ENCODE data around the gene CLSTN2.

Gene CLSTN2

DNA sequence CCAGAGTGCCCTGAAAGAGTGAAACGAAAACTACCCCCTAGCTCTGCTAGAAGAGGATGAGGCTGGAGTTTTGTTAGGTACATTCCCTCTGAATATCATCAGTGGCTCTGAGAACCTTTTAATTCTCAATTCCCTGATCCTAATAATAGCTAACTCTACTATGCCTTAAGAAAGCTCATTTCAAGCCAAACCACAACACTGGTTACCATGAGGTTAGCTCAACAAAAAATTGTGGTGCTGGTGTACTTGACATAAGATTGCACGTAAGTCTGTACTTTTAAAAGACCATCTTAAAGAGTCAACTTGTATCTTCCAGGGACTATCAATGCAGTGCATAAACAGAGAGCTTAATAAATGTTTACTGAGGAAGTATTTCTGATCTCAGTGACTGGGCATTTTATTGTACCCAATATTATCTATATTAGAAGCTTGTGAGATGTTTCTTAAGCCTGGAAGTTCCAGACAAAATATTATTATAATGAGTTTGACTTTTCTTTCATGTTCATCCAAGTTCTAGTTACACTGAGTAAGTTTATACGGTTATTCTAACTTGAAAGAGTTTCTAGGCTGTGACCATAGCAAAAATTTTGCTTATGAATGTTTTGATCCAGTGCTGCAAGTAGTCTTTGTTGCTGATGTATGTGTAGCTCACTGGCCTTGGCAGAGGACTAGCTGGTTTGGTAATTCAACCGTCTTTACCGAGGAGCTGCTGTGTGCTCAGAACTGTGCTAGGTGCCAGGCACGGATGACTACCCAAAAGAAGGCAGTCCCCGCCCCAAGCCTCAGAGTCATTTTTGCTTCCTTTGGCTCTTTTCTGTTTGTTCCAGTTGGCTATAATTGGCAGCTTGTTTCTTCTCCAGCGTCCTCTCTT is 408.5 kb downstream of the CLSTN2 start:
- no peak for DNase-seq (ENCODE audit: low spot score)

DNA sequence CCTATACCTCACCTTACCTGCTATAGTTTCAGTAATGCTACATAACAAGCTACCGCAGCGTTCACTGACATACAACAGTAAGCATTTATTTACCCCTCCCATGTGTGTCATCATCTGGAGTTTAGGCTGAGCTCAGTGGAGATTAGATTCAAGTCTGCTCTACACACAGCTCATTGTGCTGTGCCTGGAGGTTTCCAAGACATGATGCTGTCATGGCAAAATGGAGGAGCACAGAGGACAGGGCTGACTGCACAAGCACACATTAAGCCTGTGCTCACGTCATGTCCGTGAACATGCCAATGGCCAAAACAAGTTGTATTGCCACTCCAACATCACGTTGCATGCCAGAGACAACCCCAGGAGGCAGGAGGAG is 409.1 kb downstream of the CLSTN2 start:
- DNase-seq (ENCODE audit: low spot score), result no peak

DNA sequence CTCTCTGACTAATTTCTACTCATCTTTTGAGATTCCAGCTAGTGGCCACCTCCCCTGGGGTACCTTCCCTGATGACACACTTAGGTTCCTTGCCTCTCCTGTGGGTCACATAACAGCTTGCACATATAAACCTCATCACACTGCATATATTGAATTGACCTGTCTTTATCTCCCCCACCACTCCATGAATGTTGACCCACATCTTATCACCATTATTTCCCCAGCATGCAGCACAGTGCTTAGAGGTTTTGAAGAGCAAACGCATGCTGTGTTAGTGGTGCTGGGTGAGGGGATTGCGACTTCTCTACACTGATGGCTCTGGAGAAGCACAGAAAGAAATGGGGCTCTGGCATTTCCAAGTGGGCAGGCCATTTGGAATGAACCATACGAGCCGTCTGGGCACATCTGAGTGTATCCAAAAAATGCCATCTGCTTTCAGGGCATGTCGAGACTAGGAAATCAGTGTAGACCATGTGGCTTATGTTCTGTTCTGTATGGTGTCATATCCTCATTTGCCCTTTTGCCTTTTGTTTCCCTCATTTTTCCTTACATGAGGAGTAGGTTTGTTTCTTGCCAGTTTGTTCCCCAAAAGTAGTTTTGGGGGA is 409.7 kb downstream of the CLSTN2 start:
- no peak for DNase-seq (ENCODE audit: low spot score)

DNA sequence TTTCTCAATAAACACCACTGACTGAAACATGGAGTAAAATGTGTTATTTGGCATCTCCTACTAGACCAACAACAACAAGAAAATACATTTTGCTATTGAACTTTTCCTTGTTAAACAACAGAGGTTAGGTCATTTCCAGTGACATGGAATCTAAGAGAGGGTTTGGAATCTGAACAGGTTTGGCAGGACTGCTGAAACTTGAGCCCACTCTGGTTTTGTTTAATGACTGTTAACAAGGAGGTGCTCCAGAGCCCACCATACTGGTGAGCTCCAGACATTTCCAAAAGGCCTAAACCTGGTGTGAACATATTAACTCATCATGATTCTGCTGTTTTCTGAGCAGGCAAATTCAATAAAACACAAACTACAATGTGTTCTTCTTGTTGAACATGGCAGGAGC is 412.2 kb downstream of the CLSTN2 start:
- no peak for DNase-seq (ENCODE audit: low spot score)

DNA sequence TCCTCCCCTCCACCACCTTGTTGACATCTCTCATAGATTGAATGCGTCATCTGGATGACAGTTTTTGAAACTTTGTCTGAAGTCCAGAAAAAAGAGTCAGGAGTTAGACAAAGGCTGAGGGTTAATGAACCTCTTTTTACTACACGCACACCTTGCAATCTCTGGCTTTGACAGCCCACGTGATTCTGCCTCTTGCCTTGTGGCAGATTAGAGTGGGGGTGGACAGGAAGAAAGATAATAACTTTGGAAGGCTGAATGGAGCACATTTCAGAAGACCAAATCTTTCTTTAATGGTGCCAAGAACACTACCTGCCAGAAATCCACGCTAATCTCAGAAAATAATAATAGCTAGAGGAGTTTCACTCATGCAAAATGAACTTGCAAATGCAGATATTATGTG is 415.0 kb downstream of the CLSTN2 start:
- DNase-seq (ENCODE audit: low spot score), result no peak

DNA sequence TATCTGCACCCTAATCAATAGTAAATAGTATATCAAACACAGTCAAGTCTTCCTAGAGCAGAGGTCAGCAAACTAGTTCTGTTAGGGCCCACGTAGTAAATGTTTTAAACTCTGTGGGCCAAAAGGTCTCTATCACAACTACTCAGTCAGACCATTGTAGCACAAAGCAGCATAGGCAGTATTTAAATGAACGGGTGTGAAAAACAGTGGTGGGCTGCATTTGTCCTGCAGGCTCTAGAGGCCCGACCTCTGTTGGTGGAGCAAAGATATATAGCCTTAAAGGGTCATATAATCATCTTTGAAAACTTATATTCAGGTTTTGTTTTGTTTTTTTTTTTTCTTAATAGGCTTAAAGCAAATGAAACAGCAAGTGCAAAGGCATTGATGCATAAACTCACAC is 416.5 kb downstream of the CLSTN2 start:
- DNase-seq (ENCODE audit: low spot score), result no peak

DNA sequence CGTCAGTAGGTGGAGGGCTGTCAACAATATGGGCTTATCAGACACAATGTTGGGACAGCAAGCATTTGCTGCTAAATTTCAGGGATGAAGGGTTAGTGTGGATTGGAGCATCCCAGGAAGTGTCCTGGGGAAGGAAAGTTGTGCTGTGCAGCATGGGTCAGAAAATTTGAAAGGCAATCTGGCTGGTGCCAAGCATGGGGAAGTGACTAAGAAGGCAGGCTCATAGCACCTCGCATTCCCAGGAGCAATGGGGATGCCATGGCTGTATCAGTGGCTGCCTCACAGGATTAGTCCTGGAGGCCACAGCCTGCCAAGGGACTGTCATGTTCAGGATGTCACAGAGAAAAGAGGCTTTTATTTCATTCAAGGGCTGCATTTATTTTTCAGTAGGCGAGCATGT is 420.5 kb downstream of the CLSTN2 start:
- no peak for DNase-seq (ENCODE audit: low spot score)

DNA sequence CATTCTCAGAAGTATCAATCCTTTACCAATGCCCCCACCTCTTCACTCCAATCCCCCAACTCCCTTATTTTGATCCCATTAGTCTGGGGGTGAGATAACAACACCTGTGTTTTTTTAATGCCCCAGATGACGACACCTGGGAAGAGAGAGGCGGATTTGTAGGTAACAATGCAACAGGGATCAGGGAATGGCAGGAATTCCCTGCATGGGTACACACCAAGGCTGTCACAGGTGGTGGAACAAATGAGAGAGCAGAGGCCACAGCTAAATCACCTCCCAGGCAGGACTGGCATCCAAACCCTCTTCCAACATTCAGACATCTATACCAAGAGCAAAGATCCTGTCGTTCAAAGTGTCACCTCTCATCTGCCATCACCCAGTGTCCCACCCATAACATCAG is 423.7 kb downstream of the CLSTN2 start:
- no peak for DNase-seq (ENCODE audit: low spot score)

DNA sequence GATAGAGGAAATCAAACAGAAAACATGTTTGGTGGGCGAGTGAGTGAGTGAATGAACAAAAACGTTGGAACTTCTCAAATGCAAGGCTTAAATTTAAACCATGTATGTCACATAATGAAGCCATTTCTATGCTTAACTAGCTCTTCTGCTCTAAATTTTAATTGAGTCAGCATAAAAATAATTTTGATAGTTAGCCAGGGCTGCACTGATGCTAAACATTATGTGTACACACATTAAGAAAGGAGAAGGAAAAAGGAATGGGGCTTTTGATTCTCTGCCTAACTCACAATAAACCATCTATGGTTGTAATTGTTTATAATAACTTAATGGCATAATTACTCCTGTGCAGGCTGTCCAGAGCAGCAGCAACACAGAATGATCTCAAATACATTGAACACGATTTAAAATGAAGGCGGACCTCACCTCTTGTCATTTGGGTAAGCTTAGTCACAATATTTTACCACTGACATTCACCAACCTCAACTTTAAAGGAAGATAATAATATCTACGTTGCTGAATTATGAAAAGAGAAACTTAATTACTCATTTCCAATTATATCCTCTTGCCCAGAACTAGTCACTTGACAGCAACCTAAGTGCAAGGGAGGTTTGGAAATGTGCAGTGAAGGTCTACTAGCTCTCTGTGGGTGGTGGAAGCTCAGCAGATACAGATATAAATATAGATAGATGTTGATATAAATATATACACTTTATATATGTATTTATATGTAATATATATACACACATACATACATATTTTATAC is 424.4 kb downstream of the CLSTN2 start:
- DNase-seq (ENCODE audit: low spot score), result no peak

DNA sequence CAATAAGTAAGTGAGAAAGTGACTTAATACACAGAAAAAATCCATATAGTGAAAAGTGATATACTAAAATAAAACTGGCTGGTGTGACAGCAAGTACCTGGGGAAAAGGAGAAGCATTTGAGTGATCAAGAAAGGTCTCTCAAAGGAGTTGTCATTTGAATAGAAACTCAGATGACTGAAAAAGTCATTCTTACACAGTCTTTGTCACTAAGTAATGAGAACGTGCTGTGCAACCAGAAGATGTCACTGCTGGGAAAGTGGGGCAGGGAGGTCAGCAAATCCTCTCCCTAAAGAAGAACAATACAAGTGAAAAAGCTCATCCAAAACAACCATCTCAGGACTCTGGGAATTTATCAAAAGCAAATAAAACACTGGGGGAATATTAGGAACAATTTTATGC is 425.3 kb downstream of the CLSTN2 start:
- no peak for DNase-seq (ENCODE audit: low spot score)

DNA sequence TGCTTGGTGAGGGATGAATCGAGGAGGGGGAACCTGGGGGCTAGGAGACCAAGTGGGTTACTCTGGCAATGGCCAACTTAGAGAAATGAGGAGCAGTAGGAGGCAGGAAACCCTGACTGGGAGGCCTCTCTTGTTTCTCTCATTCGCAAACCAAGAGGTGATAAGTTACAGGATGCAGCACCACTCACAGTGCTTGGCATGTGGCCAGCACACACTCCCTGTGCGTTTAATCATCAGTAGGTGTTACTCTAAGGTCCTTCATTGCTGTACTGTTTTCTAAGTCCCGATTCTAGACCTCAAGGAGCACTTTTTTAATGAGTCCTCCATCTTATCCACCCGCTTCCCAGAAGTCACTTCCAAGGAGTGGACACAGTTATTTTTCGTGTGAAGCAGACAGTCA is 428.8 kb downstream of the CLSTN2 start:
- DNase-seq (ENCODE audit: low spot score), result no peak

DNA sequence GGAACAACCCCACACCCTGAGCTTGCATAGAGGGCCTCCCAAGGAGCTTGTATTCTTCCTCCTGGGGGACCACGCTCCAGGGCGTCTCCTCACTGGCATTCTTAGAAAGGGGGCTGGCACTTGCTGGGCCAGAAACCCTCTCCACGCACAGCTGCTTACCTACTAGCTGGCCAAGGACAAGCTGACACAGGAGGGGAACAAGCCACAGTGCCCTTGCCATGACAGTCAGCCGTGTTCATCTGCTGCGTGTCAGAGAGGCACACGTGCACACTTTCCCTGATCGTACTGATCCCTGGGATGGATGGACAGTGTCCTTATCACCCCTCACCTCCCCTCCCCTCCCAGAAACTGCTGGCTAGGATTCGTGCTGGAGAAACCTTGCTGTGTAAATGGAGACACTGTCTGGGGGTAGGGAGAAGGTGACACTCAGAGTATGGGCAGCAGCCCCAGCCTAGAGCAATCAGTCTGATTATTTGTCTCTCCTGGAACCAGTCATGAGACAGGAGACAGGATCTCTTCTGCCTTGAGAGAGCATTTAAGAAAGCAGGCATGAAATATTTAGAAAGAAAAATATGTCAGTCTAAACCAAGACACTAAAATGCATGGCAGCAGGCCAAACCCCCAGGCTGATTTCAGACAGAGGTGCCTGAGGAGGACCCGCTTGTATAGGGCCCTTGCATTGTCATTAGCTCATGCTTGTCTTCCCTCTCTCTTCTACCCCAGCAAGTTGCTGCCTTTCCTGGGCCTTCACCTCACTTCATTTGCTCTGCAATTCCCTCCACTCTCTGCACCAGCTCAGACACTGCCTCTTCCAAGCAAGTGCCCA is 431.1 kb downstream of the CLSTN2 start:
- DNase-seq (ENCODE audit: low spot score), result no peak

DNA sequence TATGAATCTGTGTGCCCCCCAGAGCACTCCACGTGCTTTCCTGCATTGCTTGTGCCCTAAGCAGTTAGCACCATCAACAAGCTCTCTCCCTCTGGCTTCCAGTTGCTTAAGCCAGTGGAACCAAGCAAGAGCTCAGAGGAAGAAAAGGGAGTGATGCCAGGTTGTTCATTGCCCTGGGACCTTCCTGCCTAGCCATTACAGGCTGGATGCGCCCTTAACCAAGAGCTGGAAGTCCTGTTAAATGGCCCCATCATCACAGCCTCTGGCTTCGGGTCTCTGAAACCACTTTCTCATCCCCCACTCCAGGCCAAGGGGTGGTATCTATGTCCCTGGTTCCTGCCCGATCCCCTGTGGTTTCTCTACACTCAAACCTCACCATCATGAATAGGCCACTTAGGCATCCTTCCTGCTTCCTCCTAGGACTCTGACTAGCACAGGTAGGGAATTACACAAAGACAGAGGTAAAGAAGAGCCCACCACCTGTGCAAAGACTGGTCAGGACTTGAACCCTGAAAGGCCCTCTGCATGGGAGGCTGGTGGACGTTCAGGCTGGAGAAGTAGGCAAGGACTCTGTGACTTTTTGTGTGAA is 433.3 kb downstream of the CLSTN2 start:
- DNase-seq (ENCODE audit: low spot score), result no peak

DNA sequence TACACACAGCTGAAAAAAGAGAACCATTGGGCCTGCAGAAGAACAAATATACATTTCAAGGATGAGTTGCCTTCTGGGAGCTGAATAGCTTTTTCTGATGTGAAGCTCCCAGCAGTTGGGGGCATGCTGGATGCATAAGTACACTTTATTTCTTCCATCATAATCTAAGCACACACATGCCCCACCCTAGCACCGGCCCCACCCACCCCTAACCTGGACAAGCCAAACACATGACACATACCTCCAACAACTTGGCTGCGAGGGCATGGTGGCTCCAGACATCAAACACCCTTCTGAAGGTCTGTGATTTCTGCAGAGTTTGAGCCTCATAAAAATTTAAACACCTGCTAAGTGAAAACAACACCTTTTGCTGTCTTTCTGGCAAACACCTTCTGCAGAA is 435.7 kb downstream of the CLSTN2 start:
- no peak for DNase-seq (ENCODE audit: low spot score)

DNA sequence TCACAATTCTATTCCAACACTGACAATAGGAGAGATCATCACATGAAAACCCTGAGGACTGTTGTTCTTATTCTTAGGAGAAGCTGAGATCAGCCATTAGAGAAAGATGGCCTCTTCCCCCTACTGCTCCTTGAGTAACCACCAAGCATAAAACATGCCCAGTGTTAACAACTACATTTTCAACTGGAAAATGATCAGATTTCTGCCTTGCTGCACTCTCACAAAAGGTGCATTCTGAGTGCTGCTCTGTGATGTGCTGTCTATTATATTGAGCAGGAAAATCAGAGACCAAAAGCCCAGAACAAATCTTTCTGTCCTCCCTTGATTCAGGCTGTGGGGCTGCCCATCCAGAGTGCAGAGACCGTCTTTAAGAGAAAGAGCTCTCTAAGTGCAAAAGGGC is 438.2 kb downstream of the CLSTN2 start:
- DNase-seq (ENCODE audit: low spot score), result no peak

DNA sequence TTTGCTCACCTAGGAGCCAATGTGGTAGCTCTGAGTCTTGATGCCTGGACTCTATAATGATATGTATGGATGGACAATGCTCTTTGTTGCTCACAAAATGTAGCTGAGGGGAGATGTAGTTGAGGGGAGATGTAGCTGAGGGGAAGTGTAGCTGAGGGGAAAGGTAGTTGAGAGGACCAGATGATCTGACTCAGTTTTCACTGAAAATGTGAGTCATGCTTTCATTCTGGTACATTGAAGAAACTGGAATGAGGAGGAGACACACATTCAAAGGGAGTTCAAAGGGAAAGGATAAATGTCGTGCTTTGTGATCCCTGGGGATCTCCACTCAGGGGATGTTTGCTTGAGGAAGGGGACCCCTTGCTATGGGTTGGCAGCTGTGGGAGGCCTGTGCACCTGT is 440.0 kb downstream of the CLSTN2 start:
- no peak for DNase-seq (ENCODE audit: low spot score)

DNA sequence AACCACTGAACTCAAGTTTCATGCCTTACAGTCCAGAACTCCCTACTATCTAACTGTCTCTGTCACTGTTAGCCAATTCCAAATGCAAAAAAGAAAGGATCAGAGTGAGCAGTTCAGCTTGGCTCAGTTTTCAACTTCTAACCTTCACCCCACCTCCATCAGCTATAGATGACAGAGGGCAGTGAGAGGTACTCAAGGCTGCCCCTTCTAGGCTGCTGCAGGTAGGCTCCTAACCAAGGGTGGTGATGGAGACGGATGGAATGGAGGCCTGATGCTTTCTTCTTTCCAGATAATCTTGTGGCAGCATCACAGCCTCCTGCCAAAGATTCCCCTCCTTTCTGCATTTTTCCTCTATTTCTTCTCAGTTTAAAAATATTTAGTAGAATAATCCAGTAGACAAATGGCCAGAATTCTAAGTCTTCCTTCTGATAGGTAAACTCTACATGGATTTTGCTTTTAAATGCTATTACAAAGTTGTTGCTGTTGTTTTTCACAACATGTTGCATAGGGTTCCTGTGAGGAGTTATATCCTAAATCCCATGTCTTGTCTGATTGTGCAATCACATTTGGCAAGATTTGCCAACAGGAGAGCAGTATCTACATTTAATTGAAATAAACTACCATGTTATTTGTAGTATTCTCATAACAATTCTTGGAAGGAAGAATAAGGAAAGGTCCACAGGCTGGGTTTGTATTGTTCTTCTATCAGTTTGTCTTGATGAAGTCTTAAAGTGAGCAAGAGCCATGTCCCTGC is 441.3 kb downstream of the CLSTN2 start:
- no peak for DNase-seq (ENCODE audit: low spot score)

DNA sequence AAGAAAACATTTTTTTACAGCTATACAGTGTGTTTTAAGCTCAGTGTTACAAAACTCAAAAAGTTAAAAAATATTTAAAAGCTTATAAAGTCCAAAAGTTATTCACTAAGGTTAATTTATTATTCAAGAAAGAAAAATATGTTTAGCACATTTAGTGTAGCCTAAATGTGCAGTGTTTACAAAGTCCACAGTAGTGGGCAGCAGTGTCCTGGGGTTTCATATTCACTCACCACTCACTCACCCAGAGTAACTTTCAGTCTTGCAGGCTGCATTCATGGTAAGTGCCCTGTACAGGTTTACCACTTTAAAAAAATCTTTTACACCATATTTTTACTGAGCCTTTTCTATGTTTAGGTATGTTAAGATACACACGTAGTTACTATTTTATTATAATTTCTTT is 442.7 kb downstream of the CLSTN2 start:
- no peak for DNase-seq (ENCODE audit: low spot score)

DNA sequence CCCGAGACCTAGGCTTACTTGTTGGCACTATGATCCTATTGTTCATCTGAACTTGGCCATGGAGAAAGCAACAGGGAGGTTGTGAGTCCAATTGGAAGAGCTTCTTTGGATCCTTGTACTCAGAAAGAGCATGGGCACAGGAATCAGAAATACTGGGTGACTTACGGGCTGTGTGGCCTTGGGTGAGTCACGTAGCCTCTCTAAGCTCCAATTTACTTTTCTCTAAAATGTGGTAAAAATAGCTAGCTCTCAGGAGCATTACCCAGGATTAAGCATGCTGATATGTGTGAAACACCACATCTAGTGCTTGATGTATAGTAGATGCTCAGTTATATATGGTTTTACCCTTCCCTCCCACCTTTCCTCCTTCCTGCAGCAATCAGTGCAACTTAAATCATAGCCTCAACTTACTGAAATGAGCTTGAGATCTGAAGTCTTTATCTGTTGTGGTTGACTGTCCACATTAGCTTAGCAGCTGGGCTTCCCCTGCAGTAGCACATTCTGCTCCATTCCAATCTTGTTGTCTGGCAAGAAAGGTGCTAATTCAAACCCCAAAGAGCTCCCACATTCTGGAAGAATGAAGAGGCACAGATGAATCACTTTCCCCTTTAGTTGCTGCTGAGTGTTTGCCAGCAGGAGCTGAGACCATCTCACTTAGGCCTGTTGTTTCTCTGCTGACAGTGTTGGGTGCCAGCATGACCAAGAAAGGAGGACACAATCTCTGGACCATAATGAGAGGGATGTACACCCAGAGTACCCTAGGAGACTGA is 443.8 kb downstream of the CLSTN2 start:
- no peak for DNase-seq (ENCODE audit: low spot score)

DNA sequence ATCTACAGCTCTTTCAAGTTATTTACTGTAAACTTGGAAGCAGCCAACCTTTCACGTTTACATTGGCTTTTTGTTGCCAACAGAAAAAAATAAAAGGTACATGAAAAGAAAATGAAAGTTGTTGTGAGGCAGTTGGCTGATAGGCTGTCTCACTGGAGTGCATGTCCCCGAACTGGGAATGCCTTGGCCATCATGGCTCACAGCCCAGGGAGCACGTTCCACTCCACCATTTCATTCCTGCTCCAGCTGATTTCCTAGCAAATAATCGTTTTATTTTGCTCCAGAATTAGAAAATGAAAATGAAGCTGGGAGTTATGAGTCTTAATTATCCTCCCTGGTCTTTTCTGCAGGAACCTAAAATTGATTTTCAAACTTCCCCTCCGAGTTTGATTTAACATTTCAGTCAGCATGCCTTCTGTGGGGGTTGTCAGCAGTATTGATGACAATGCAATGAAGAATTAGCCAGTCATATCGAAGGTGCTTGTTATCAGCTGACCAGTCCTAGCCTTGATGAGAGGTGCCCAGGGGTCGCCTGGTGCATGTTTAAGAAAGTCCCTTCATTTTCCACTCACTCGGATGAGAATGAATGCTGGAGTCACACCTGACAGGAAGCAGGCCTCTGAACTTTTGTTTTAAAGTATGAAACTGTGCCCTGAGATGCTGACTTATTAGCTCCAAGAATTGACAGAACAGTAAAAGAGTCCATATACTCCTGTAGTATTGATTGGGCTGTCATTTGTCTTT is 449.2 kb downstream of the CLSTN2 start:
- DNase-seq (ENCODE audit: low spot score), result no peak

Measured in CD4-positive, alpha-beta T cell treated with Interleukin-6 at 100 ng/mL for 8 hours (primary cell).